A549 treated with RU486 at 1 μM for 4 hours (cell line): Measurements from ENCODE around the gene CTCF. TPM values are rescaled to one million over a fixed set of nuclear protein-coding genes. Genes with fewer than 3 reads are reported as not detected.

Experiments used
- total RNA-seq: library from RNA; stranded (reverse); fragments of 200-300 nt; extraction: Qiagen RNA extraction; gene quantifications from 5 replicates; pipeline ENCODE4 v1.2.3, GENCODE V29; 2022; ENCODE audit warnings: low read depth

Gene CTCF, protein sequence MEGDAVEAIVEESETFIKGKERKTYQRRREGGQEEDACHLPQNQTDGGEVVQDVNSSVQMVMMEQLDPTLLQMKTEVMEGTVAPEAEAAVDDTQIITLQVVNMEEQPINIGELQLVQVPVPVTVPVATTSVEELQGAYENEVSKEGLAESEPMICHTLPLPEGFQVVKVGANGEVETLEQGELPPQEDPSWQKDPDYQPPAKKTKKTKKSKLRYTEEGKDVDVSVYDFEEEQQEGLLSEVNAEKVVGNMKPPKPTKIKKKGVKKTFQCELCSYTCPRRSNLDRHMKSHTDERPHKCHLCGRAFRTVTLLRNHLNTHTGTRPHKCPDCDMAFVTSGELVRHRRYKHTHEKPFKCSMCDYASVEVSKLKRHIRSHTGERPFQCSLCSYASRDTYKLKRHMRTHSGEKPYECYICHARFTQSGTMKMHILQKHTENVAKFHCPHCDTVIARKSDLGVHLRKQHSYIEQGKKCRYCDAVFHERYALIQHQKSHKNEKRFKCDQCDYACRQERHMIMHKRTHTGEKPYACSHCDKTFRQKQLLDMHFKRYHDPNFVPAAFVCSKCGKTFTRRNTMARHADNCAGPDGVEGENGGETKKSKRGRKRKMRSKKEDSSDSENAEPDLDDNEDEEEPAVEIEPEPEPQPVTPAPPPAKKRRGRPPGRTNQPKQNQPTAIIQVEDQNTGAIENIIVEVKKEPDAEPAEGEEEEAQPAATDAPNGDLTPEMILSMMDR
- 28.6 to 39.1 TPM (median 38.0 TPM) in 5 replicates for total RNA-seq

DNA sequence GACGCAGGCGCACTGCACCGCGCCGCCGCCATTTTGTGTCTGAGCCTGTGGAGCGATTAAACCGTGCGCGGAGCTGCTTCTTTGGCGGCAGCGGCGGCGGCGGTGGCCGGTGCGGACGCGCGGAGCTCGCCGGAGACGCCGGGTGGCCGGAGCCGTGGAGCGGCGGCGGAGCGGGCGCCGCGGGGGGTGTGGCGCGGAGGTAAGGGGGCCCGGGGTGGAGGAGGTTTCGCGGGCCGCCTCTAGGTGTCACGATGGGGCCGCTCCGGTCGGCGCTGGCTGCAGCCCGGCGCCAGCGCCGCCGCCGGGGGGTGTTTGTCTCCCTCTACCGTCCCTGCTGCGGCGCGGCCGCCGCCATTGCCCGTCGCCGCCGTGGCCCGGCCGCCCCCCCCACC is at the start of gene CTCF:
CTCF (plus strand) TSS at position 1 of the 392 bp plus-strand sequence. CDS start 48,307 bp downstream, outside the sequence.

GRCh38 chr16:67528222-67528869 is 34.0 kb upstream of the CTCF start, which contains the start of gene RIPOR1:
Gene RIPOR1 (plus strand): TSS chr16:67528829. CDS start chr16:67538447, 9,618 bp downstream.

GRCh38 chr16:67659675-67660563 is 97.6 kb downstream of the CTCF start, which contains the start of gene ACD:
Gene ACD (minus strand): TSS chr16:67660260. CDS start chr16:67660220, 40 bp downstream.

GRCh38 chr16:67660564-67661028 is 98.3 kb downstream of the CTCF start, which contains the start of gene PARD6A:
Gene PARD6A (plus strand): TSS chr16:67660960. CDS start chr16:67661039, 79 bp downstream.

GRCh38 chr16:67666559-67667452 is 104.5 kb downstream of the CTCF start, which contains the start of the genes C16orf86 and ENKD1:
Gene C16orf86 (plus strand): TSS chr16:67666814. CDS start chr16:67666971, 157 bp downstream.
Gene ENKD1 (minus strand): TSS chr16:67666750. CDS start chr16:67666442, 308 bp downstream.

Other genes starting within 250 kb of the CTCF start
- 0.21 to 0.35 TPM (median 0.30 TPM) in 4 of 5 replicates, not detected in the other for gene KCTD19, start 235.8 kb upstream of the CTCF start, total RNA-seq
- gene LRRC36, start 235.7 kb upstream of the CTCF start, total RNA-seq, result 0.13 to 0.20 TPM in 2 of 5 replicates, not detected in the others
- 7.5 to 14.0 TPM (median 12.4 TPM) in 5 replicates for gene TPPP3, start 169.0 kb upstream of the CTCF start, total RNA-seq
- gene ZDHHC1, start 146.0 kb upstream of the CTCF start, total RNA-seq, result 5.3 to 7.6 TPM (median 6.5 TPM) in 5 replicates
- gene HSD11B2, start 131.4 kb upstream of the CTCF start, total RNA-seq, result 1.2 to 1.8 TPM (median 1.7 TPM) in 5 replicates
- 96.3 to 122 TPM (median 110 TPM) in 5 replicates for gene ATP6V0D1, start 81.4 kb upstream of the CTCF start, total RNA-seq
- not detected in 5 replicates for gene AGRP, start 79.0 kb upstream of the CTCF start, total RNA-seq
- 33.1 to 44.1 TPM (median 37.1 TPM) in 5 replicates for gene RIPOR1, start 33.7 kb upstream of the CTCF start, total RNA-seq
- gene CARMIL2, start 82.6 kb downstream of the CTCF start, total RNA-seq, result 1.0 to 2.0 TPM (median 1.7 TPM) in 5 replicates
- gene ACD, start 97.7 kb downstream of the CTCF start, total RNA-seq, result 23.8 to 36.1 TPM (median 33.6 TPM) in 5 replicates
- 1.2 to 2.1 TPM (median 1.7 TPM) in 5 replicates for gene PARD6A, start 98.4 kb downstream of the CTCF start, total RNA-seq
- gene ENKD1, start 104.2 kb downstream of the CTCF start, total RNA-seq, result 9.4 to 11.1 TPM (median 10.4 TPM) in 5 replicates
- 0.14 TPM in 1 of 5 replicates, not detected in the others for gene C16orf86, start 104.3 kb downstream of the CTCF start, total RNA-seq
- gene GFOD2, start 156.8 kb downstream of the CTCF start, total RNA-seq, result 16.9 to 17.9 TPM (median 17.0 TPM) in 5 replicates
- gene RANBP10, start 244.0 kb downstream of the CTCF start, total RNA-seq, result 8.1 to 9.9 TPM (median 8.8 TPM) in 5 replicates
- 0.33 to 0.71 TPM (median 0.46 TPM) in 5 replicates for gene TSNAXIP1, start 244.4 kb downstream of the CTCF start, total RNA-seq